BLaER1 treated with 17β-estradiol and CSF1 and Interleukin-3, amounts not matched to agents 10 nM and 100 nM (cell line): ENCODE data around the gene GCK.
"Not testable (repeated sequence)": the region's sequence is repeated elsewhere in the genome, so short reads cannot be mapped to it uniquely, and the experiment has no call there.

Source experiments
- H3K27ac ChIP-seq, 11 experiments: shearing (Covaris generic); formaldehyde crosslinking; 2 replicates each; pipeline ENCODE4 v1.8.1; 2022
- H3K27me3 ChIP-seq, 11 experiments: shearing (Covaris generic); formaldehyde crosslinking; 2 replicates each; pipeline ENCODE4 v1.8.1; 2022
- H3K36me3 ChIP-seq, 11 experiments: shearing (Covaris generic); formaldehyde crosslinking; 2 replicates each; pipeline ENCODE4 v1.8.1; 2022
- H3K4me1 ChIP-seq, 10 experiments: shearing (Covaris generic); formaldehyde crosslinking; 2 replicates each; pipeline ENCODE4 v1.8.1; 2022
- H3K4me2 ChIP-seq, 11 experiments: shearing (Covaris generic); formaldehyde crosslinking; 2 replicates each; pipeline ENCODE4 v1.8.1; 2022
- H3K4me3 ChIP-seq, 10 experiments: shearing (Covaris generic); formaldehyde crosslinking; 2 replicates each; pipeline ENCODE4 v1.8.1; 2022
- H3K9ac ChIP-seq, 11 experiments: shearing (Covaris generic); formaldehyde crosslinking; 2 replicates each; pipeline ENCODE4 v1.8.1; 2022
- H3K9me3 ChIP-seq, 11 experiments: shearing (Covaris generic); formaldehyde crosslinking; replicated peaks in 1 of 11; 2 replicates each; pipeline ENCODE4 v1.8.1; 2022
- H4K20me1 ChIP-seq, 11 experiments: shearing (Covaris generic); formaldehyde crosslinking; 2 replicates each; pipeline ENCODE4 v1.8.1; 2022
- Cebpa-rat ChIP-seq, 11 experiments: shearing (Covaris generic); IDR thresholded peaks; 2 replicates each; pipeline ENCODE4 v1.8.1; 2022

Gene GCK

DNA sequence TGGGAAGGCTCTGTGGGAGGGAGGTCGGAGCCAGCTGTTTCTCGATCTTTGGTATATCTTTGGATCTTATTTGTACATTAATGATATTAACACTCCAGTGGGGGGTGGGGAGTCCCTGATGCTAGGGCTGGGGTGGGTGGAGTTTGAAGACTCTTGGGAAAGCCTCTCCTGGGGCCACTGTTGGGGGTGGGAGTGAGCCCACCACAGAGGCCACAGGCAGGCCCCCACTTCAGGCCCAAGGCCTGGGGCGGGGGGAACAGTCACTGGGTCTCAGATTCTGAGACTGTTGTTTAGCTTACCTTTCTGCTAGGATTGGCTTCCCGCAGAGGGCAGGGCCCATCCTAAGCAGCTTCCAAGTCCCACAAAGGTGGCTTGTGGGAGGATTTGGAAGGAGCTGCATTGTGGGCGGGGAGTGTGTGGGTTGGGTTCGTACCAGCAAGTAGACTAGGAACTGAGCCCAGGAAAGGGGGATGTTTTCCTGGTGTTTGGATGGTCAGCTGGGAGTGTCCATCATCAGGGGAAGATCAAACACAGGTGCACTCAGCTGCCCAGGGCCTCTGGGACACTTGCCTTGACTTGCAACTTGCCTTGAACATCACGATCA lies 23.4 kb upstream of the GCK start:
- Histone ChIP-seq H3K4me1 (peaks cover 0 to 12% (median 0%) of the 10 kb centered on the region in 10 experiments; a peak in 6 of 20 replicates), H3K27ac (no peak overlapping the region), H3K4me2 (no peak overlapping the region), H3K4me3 (no peak overlapping the region), H3K27me3 (no peaks in the 10 kb centered on the region), H3K9ac (no peak overlapping the region), H4K20me1 (peaks cover 0 to 70% (median 19%) of the 10 kb centered on the region in 11 experiments; a peak in 16 of 22 replicates), H3K36me3 (peaks cover 60 to 73% (median 68%) of the 10 kb centered on the region in 11 experiments), H3K9me3 (no peaks in the 10 kb centered on the region)
- no peak for TF ChIP-seq Cebpa-rat (IDR thresholded peaks at IDR 0.05)

DNA sequence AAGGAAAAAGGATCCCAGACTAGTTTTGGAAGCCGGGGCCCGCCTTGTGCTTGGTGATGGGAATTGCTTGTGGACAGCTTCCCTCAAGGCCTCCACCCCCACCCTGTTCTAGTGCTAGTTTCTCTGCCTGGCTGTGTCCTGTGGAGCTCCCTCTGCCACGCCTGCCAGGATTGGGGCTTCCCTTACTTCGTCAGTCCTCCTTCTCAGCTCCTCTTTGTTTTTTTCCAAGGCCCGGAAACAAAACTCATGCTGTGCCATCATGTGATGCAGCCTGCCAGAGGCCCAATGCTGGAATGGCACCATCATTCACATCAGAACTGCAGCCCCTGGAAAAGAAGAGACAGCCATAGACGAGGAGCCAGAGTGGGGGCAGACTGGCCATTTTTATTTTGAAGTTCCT lies 22.8 kb upstream of the GCK start:
- Histone ChIP-seq H3K27me3 (no peaks in the 10 kb centered on the region), H3K36me3 (peaks cover 66 to 80% (median 75%) of the 10 kb centered on the region in 11 experiments), H3K27ac (no peak overlapping the region), H3K9me3 (no peaks in the 10 kb centered on the region), H3K4me1 (peaks cover 0 to 12% (median 0%) of the 10 kb centered on the region in 10 experiments; a peak in 6 of 20 replicates), H3K4me2 (no peak overlapping the region), H3K4me3 (no peak overlapping the region), H4K20me1 (peaks cover 0 to 75% (median 20%) of the 10 kb centered on the region in 11 experiments; a peak in 16 of 22 replicates), H3K9ac (no peak overlapping the region; a peak in 1 of 22 replicates)
- TF ChIP-seq Cebpa-rat (IDR thresholded peaks at IDR 0.05): no peak

DNA sequence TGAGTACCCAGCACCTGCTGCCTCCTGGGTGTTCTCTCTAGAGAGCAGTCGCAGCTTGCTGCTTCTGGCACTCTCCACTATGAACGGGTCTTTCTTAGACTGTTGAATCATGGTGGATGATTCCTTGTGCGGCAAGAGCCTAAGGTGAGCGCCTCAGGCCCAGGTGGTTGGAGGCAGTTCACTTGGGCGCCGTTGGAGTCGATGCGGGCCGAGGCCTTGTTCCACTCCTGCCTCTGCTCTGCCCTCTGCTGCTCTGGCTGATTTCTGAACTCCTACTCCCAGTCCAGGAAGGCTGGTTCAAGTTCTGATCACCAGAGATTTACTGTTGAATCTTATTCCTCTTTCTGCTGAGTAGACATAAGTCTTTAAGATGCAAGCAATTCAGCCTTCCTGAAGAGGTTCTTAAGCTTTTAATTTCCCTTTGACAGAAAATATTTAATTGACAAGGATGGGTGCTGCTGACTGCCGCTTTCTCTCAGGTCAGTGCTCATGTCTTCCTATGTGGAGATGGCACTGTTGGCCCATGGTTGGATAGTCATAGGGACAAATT lies 22.0 kb upstream of the GCK start:
- H4K20me1 ChIP-seq: peaks cover 0 to 75% (median 29%) of the 10 kb centered on the region in 11 experiments; a peak in 19 of 22 replicates
- no peak overlapping the region for H3K4me2 ChIP-seq
- peaks cover 0 to 12% (median 0%) of the 10 kb centered on the region in 10 experiments; a peak in 6 of 20 replicates for H3K4me1 ChIP-seq
- no peak overlapping the region for H3K9ac ChIP-seq
- no peak for TF ChIP-seq Cebpa-rat (IDR thresholded peaks at IDR 0.05)
- no peak overlapping the region for H3K4me3 ChIP-seq
- no peak overlapping the region for H3K27ac ChIP-seq
- no peaks in the 10 kb centered on the region for H3K9me3 ChIP-seq
- no peaks in the 10 kb centered on the region for H3K27me3 ChIP-seq
- peaks cover 74 to 88% (median 83%) of the 10 kb centered on the region in 11 experiments for H3K36me3 ChIP-seq

DNA sequence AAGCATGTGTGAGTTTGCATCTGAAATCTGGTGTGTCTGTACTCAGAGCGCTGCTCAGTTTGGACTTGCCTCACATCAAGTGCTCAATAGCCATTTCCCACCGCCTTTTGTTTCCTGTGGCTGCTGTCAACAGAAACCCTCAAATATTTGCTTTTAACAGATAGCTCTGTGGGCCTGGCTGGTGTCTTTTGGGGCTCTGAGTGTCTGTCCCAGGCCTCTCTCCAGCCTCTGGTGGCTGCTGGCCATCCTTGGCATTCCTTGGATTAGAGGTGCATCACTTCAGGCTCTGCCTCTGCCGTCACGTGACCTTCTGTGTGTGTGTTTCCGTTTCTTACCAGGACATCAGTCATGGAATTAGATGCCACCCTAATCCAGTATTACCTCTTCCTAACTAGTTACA lies 20.9 kb upstream of the GCK start:
- Histone ChIP-seq H3K27ac (no peak overlapping the region), H3K9me3 (no peaks in the 10 kb centered on the region), H3K9ac (no peak overlapping the region), H3K4me2 (no peak overlapping the region), H3K4me3 (no peak overlapping the region), H3K36me3 (peaks cover 85 to 99% (median 94%) of the 10 kb centered on the region in 11 experiments), H3K4me1 (peaks cover 0 to 12% (median 0%) of the 10 kb centered on the region in 10 experiments; a peak in 6 of 20 replicates), H4K20me1 (peaks cover 0 to 78% (median 40%) of the 10 kb centered on the region in 11 experiments; a peak in 19 of 22 replicates), H3K27me3 (no peaks in the 10 kb centered on the region)
- no peak for TF ChIP-seq Cebpa-rat (IDR thresholded peaks at IDR 0.05)

DNA sequence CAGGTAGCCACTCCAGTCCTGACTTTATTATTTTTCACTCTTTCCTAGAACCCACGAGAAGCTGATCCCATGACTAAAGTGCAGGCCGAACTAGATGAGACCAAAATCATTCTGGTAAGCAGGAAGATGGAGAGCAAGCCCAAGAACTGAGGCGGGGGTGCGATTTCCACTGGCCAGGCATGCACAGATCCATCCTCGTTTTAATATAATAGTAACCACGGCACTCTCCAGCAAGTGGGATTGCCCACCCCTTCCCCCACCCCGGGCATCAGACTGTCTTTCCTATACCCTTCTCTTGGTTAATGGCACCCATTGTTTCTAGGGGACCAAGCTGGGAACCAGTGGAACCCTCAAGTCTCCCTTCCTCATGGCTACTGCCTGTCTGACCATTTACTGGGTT lies 18.8 kb upstream of the GCK start:
- TF ChIP-seq Cebpa-rat (IDR thresholded peaks at IDR 0.05): no peak
- Histone ChIP-seq H3K9ac (no peak overlapping the region), H3K36me3 (peaks cover 92 to 100% (median 97%) of the 10 kb centered on the region in 11 experiments)

DNA sequence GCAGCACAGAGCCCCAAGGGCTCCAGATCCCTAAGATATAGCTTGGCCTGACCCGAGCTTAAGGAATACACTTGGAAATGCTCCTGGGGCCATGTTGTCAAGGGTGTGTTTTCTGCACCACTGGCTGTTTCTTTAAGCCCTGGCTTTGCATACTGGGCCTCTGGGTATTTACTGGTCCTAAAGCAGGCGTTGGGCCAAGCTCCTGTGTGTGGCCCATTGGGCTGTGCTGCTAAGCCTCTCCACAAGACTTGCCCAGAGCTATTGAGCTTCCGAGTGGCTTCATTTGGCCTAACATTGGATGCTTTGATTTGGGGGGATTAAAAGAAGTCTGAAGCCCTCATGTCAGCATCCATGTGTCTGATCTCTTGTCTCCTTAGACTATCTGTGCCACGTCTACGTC lies 16.8 kb upstream of the GCK start:
- H3K9ac ChIP-seq: no peak overlapping the region
- no peaks in the 10 kb centered on the region for H3K27me3 ChIP-seq
- no peaks in the 10 kb centered on the region for H3K9me3 ChIP-seq

More for the DNA sequence above, 18.8 kb upstream of the GCK start:
- no peaks in the 10 kb centered on the region for H3K9me3 ChIP-seq
- peaks cover 18 to 79% (median 53%) of the 10 kb centered on the region in 11 experiments; a peak in 19 of 22 replicates for H4K20me1 ChIP-seq
- H3K4me2 ChIP-seq: no peak overlapping the region
- peaks cover 0 to 10% (median 0%) of the 10 kb centered on the region in 10 experiments; a peak in 2 of 20 replicates for H3K4me1 ChIP-seq
- H3K27ac ChIP-seq: no peak overlapping the region
- no peak overlapping the region for H3K4me3 ChIP-seq
- no peaks in the 10 kb centered on the region for H3K27me3 ChIP-seq

DNA sequence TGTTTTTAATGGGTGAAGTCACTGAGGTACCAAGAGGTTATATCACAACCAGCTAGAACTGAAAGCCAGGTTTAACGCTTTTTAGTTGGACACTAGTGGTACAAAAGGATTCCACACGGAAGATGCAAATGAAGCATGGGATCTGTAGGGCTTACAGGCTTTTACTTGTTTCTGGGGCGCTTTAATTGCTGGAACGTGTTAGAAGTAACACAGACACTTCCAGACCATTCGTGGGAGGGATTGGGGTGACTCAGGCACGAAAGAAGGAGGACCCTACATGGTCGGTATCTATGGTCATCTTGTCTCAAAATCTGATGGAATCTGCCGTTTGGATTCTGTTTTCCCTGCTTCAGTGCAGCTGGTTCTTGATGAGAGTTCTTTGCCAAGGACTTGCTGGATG lies 12.6 kb upstream of the GCK start:
- Histone ChIP-seq H3K9ac (peak overlapping the region; percentile 82 to 94 (median 88)), H4K20me1 (peaks cover 20 to 54% (median 44%) of the 10 kb centered on the region in 11 experiments; a peak in 19 of 22 replicates), H3K27ac (peak overlapping the region in 7 of 11 experiments; percentile 71 to 82 (median 81); a peak in 6 of 22 replicates), H3K36me3 (peaks cover 29 to 38% (median 35%) of the 10 kb centered on the region in 11 experiments), H3K4me2 (peak overlapping the region; percentile 82 to 98 (median 91)), H3K4me3 (peak overlapping the region; percentile 72 to 92 (median 84)), H3K27me3 (no peaks in the 10 kb centered on the region), H3K4me1 (peaks cover 14 to 25% (median 15%) of the 10 kb centered on the region in 10 experiments), H3K9me3 (no peaks in the 10 kb centered on the region)
- no peak for TF ChIP-seq Cebpa-rat (IDR thresholded peaks at IDR 0.05)

More for the DNA sequence above, 16.8 kb upstream of the GCK start:
- peaks cover 20 to 80% (median 55%) of the 10 kb centered on the region in 11 experiments; a peak in 19 of 22 replicates for H4K20me1 ChIP-seq
- peaks cover 71 to 79% (median 77%) of the 10 kb centered on the region in 11 experiments for H3K36me3 ChIP-seq
- H3K27ac ChIP-seq: no peak overlapping the region
- no peak overlapping the region for H3K4me2 ChIP-seq
- no peak overlapping the region for H3K4me3 ChIP-seq
- no peak for TF ChIP-seq Cebpa-rat (IDR thresholded peaks at IDR 0.05)
- peaks cover 13 to 25% (median 14%) of the 10 kb centered on the region in 10 experiments for H3K4me1 ChIP-seq

DNA sequence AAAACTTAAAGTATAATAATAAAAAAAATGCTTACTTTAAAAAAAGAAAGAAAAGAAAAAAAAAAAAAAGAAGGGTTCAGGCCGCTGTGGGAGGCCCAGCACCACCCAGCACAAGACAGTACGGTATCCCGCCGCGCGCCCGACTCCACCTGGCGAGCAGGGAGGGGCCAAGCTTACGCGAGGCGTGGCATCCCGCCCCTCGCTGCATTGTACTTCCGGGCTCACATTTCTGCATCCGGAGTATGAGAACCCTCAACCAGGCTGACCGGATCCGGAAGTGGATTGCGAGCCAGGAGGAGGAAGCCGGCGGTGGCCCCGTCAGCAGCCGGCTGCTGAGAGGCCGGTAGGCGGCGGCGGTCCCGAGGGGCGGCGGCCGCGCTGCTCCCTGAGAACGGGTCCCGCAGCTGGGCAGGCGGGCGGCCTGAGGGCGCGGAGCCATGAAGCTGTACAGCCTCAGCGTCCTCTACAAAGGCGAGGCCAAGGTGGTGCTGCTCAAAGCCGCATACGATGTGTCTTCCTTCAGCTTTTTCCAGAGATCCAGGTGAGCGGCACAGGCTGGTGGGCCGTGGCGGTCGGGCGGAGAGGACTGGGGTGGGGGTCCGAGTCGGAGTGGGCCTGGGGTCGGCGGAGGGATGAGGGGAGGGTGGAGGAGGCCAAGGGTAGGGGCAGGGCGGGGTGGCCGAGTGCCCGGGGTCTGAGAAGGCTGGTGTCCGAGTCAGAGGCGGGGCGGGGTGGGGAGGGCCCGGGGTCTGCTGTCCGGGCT lies 11.6 kb upstream of the GCK start, which contains the start of gene YKT6:
Gene YKT6 (plus strand): TSS at position 280 of the 763 bp plus-strand sequence. CDS start 158 bp downstream, at position 438.
- H3K9ac ChIP-seq: peak within 1 kb of the TSS; percentile 82 to 94 (median 88)
- peak within 1 kb of the TSS; percentile 72 to 92 (median 84) for H3K4me3 ChIP-seq
- H3K4me1 ChIP-seq: peaks cover 15 to 34% (median 22%) of the 10 kb centered on the region in 10 experiments
- peak within 1 kb of the TSS; percentile 65 to 84 (median 81); a peak in 21 of 22 replicates for H3K27ac ChIP-seq
- TF ChIP-seq Cebpa-rat (IDR thresholded peaks at IDR 0.05): no peak
- no peaks in the 10 kb centered on the region for H3K27me3 ChIP-seq
- peak within 1 kb of the TSS; percentile 82 to 98 (median 91) for H3K4me2 ChIP-seq
- H3K9me3 ChIP-seq: no peaks in the 10 kb centered on the region
- peaks cover 20 to 28% (median 25%) of the 10 kb centered on the region in 11 experiments for H3K36me3 ChIP-seq
- H4K20me1 ChIP-seq: peaks cover 13 to 45% (median 36%) of the 10 kb centered on the region in 11 experiments; a peak in 19 of 22 replicates

DNA sequence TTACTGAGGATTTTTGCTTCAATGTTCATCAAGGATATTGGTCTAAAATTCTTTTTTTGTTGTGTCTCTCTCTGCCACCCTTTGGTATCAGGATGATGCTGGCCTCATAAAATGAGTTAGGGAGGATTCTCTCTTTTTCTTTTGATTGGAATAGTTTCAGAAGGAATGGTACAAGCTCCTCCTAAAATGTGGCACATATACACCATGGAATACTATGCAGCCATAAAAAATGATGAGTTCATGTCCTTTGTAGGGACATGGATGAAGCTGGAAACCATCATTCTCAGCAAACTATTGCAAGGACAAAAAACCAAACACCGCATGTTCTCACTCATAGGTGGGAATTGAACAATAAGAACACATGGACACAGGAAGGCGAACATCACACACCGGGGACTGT lies 10.9 kb upstream of the GCK start:
- H3K4me2 ChIP-seq: not testable (repeated sequence)

More for the DNA sequence above, 10.9 kb upstream of the GCK start:
- H3K27ac ChIP-seq, H3K27me3 ChIP-seq, H3K9ac ChIP-seq, H3K9me3 ChIP-seq, H3K4me3 ChIP-seq: not testable (repeated sequence)
- Histone ChIP-seq H3K4me1 (peaks cover 15 to 36% (median 23%) of the 10 kb centered on the region in 10 experiments), H3K36me3 (peaks cover 13 to 21% (median 18%) of the 10 kb centered on the region in 11 experiments), H4K20me1 (peaks cover 12 to 38% (median 33%) of the 10 kb centered on the region in 11 experiments; a peak in 19 of 22 replicates)
